GM18505 (cell line): ENCODE data around the gene ZFP69.

Experiments
- ATAC-seq: cut with Tn5 transposase; IDR thresholded peaks from one replicate; pipeline ENCODE4 v1.9.1; 2021; ENCODE audit not compliant: unreplicated experiment
- POLR2A ChIP-seq: IDR thresholded peaks from 4 replicates; pipeline ENCODE4 v1.6.1; 2011; ENCODE audit warnings: borderline replicate concordance; ENCODE audit not compliant: insufficient read depth, insufficient read length; ENCODE audit errors: extremely low read depth

ZFP69 gene

GRCh38 chr1:40535732-40536131 lies 58.6 kb downstream of the ZFP69 start:
- ATAC-seq: no peak
- no peak for TF ChIP-seq POLR2A

- TF ChIP-seq POLR2A: no peak
- ATAC-seq: no peak
These were observed 62.2 kb downstream of the ZFP69 start for GRCh38 chr1:40539338-40539737.
